Measurements from ENCODE around the gene CCDC154. TPM values are rescaled to one million over a fixed set of nuclear protein-coding genes. Genes with fewer than 3 reads are reported as not detected.

CCDC154 gene
- total RNA-seq, 1 experiment from 2014 or later: 3.2 TPM

GRCh38 chr16:1461146-1461545 is 16.8 kb upstream of the CCDC154 start:
- Mint-ChIP-seq H3K4me3 (ENCODE audit: low read depth, unreplicated experiment) (no peak overlapping the region), H3K36me3 (ENCODE audit: insufficient read depth, unreplicated experiment) (peaks cover 4% of the 10 kb centered on the region), H3K9me3 (ENCODE audit: low read depth, unreplicated experiment) (no peaks in the 10 kb centered on the region), H3K27ac (ENCODE audit: unreplicated experiment) (no peak overlapping the region), H3K27me3 (ENCODE audit: unreplicated experiment) (no peaks in the 10 kb centered on the region), H3K4me1 (ENCODE audit: low read depth, unreplicated experiment) (no peaks in the 10 kb centered on the region)
- CTCF ChIA-PET: no interaction called here
- TF ChIP-seq CTCF (IDR thresholded peaks at IDR 0.05; ENCODE audit: unreplicated experiment): no peak
- DNase-seq: no peak
- intact Hi-C loops (cut with micrococcal nuclease; ENCODE audit: unreplicated experiment): no loop called here
- no TSS peak for BruUV-seq (replicated peaks)

GRCh38 chr16:1460602-1461138 is 16.3 kb upstream of the CCDC154 start:
- H3K4me3 Mint-ChIP-seq (ENCODE audit: low read depth, unreplicated experiment): no peak overlapping the region
- H3K9me3 Mint-ChIP-seq (ENCODE audit: low read depth, unreplicated experiment): no peaks in the 10 kb centered on the region
- no peak overlapping the region for H3K27ac Mint-ChIP-seq (ENCODE audit: unreplicated experiment)
- CTCF ChIA-PET: no interaction called here
- BruUV-seq (replicated peaks): no TSS peak
- no peaks in the 10 kb centered on the region for H3K4me1 Mint-ChIP-seq (ENCODE audit: low read depth, unreplicated experiment)
- intact Hi-C loops (cut with micrococcal nuclease; ENCODE audit: unreplicated experiment): no loop called here
- no peak for TF ChIP-seq CTCF (IDR thresholded peaks at IDR 0.05; ENCODE audit: unreplicated experiment)
- DNase-seq: no peak
- no peaks in the 10 kb centered on the region for H3K27me3 Mint-ChIP-seq (ENCODE audit: unreplicated experiment)
- peaks cover 4% of the 10 kb centered on the region for H3K36me3 Mint-ChIP-seq (ENCODE audit: insufficient read depth, unreplicated experiment)

GRCh38 chr16:1459967-1460366 is 15.6 kb upstream of the CCDC154 start:
- Mint-ChIP-seq H3K9me3 (ENCODE audit: low read depth, unreplicated experiment) (no peaks in the 10 kb centered on the region), H3K4me3 (ENCODE audit: low read depth, unreplicated experiment) (no peak overlapping the region), H3K36me3 (ENCODE audit: insufficient read depth, unreplicated experiment) (peaks cover 4% of the 10 kb centered on the region), H3K27ac (ENCODE audit: unreplicated experiment) (no peak overlapping the region), H3K4me1 (ENCODE audit: low read depth, unreplicated experiment) (no peaks in the 10 kb centered on the region), H3K27me3 (ENCODE audit: unreplicated experiment) (no peaks in the 10 kb centered on the region)
- intact Hi-C loops (cut with micrococcal nuclease; ENCODE audit: unreplicated experiment): no loop called here
- DNase-seq: no peak
- no TSS peak for BruUV-seq (replicated peaks)
- CTCF ChIA-PET: interaction anchor here (0.7 kb wide), 1 partner anchor 982 kb away, joined by 5 read pairs; no protein-coding TSS in a partner anchor
- TF ChIP-seq CTCF (IDR thresholded peaks at IDR 0.05; ENCODE audit: unreplicated experiment): no peak

GRCh38 chr16:1458977-1459341 is 14.6 kb upstream of the CCDC154 start:
- peaks cover 6% of the 10 kb centered on the region for H3K36me3 Mint-ChIP-seq (ENCODE audit: insufficient read depth, unreplicated experiment)
- intact Hi-C loops (cut with micrococcal nuclease; ENCODE audit: unreplicated experiment): no loop called here
- DNase-seq: no peak
- no peak for TF ChIP-seq CTCF (IDR thresholded peaks at IDR 0.05; ENCODE audit: unreplicated experiment)
- H3K4me1 Mint-ChIP-seq (ENCODE audit: low read depth, unreplicated experiment): no peaks in the 10 kb centered on the region
- H3K27me3 Mint-ChIP-seq (ENCODE audit: unreplicated experiment): no peaks in the 10 kb centered on the region
- no TSS peak for BruUV-seq (replicated peaks)
- H3K9me3 Mint-ChIP-seq (ENCODE audit: low read depth, unreplicated experiment): no peaks in the 10 kb centered on the region
- no peak overlapping the region for H3K4me3 Mint-ChIP-seq (ENCODE audit: low read depth, unreplicated experiment)
- CTCF ChIA-PET: no interaction called here
- H3K27ac Mint-ChIP-seq (ENCODE audit: unreplicated experiment): no peak overlapping the region

Data from Calu3 (cell line).